ENCODE data around the gene TSACC.

The TSACC gene

DNA sequence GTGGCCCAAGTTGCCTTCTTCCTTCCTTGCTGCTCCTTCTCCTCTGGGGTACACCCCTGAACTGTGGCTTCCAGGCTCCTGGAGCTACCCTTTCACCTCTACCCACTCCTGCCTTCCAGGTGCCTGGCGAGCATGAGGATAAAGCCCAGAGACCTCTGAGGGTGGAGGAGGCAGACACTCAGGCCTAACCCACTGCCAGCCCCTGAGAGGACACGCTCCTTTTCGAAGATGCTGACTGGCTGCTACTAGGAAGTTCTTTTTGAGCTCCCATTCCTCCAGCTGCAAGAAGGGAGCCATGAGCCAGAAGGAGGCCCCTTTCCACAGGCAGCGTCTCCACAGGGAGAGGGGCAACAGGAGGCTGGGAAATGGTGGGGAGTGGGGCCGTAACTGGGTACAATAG lies 46.3 kb downstream of the TSACC start:
- no peak for TF ChIP-seq CTCF (IDR thresholded peaks at IDR 0.05)
- H3K27ac ChIP-seq = no peak overlapping the region
- no peak overlapping the region for H3K4me3 ChIP-seq (ENCODE audit: low read depth in 1 of 2, low read length in 1 of 2)
- H3K27me3 ChIP-seq = peaks cover 68% of the 10 kb centered on the region
- H3K9me3 ChIP-seq = no peaks in the 10 kb centered on the region
- H3K36me3 ChIP-seq = no peaks in the 10 kb centered on the region
- H3K4me1 ChIP-seq (ENCODE audit: control insufficient read depth in 1 of 2, insufficient read depth in 1 of 2, low read depth in 1 of 2, low read length in 1 of 2) = no peaks in the 10 kb centered on the region

DNA sequence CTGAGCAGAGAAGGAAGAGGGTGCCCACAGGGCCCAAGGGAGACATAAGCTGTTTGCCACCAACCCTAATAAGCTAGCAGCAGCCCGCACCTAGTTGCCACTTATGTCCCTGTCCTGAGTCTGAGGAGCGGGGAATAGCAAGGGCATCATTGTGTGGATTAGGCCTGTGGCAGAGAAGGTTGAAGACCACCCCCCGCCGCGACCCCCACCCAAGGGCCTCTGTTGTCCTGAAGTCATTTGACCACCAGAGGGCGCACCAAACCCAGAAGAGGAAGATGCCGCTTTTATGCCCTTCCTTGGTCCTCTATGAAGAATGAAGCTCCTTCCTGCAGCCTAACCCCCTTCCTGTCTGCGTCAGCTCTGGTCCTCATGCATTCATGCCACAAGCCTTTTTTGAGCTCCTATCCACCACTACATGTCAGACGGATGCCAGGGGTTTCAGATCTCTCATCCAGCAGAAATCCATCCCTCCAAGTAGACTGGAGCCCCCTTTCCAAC lies 47.3 kb downstream of the TSACC start:
- Histone ChIP-seq H3K27ac (no peak overlapping the region), H3K4me3 (ENCODE audit: low read depth in 1 of 2, low read length in 1 of 2) (no peak overlapping the region)

GRCh38 chr1:156386134-156386901 lies 48.0 kb downstream of the TSACC start:
- H3K36me3 ChIP-seq = no peaks in the 10 kb centered on the region
- no peaks in the 10 kb centered on the region for H3K9me3 ChIP-seq
- H3K27ac ChIP-seq = no peak overlapping the region
- H3K4me3 ChIP-seq (ENCODE audit: low read depth in 1 of 2, low read length in 1 of 2) = no peak overlapping the region
- peaks cover 82% of the 10 kb centered on the region for H3K27me3 ChIP-seq
- no peaks in the 10 kb centered on the region for H3K4me1 ChIP-seq (ENCODE audit: control insufficient read depth in 1 of 2, insufficient read depth in 1 of 2, low read depth in 1 of 2, low read length in 1 of 2)
- TF ChIP-seq CTCF (IDR thresholded peaks at IDR 0.05) = no peak

More for the DNA sequence above, 47.3 kb downstream of the TSACC start:
- no peaks in the 10 kb centered on the region for H3K36me3 ChIP-seq
- peak; percentile 84 for TF ChIP-seq CTCF (IDR thresholded peaks at IDR 0.05)
- peaks cover 77% of the 10 kb centered on the region for H3K27me3 ChIP-seq
- H3K9me3 ChIP-seq = no peaks in the 10 kb centered on the region
- H3K4me1 ChIP-seq (ENCODE audit: control insufficient read depth in 1 of 2, insufficient read depth in 1 of 2, low read depth in 1 of 2, low read length in 1 of 2) = no peaks in the 10 kb centered on the region

DNA sequence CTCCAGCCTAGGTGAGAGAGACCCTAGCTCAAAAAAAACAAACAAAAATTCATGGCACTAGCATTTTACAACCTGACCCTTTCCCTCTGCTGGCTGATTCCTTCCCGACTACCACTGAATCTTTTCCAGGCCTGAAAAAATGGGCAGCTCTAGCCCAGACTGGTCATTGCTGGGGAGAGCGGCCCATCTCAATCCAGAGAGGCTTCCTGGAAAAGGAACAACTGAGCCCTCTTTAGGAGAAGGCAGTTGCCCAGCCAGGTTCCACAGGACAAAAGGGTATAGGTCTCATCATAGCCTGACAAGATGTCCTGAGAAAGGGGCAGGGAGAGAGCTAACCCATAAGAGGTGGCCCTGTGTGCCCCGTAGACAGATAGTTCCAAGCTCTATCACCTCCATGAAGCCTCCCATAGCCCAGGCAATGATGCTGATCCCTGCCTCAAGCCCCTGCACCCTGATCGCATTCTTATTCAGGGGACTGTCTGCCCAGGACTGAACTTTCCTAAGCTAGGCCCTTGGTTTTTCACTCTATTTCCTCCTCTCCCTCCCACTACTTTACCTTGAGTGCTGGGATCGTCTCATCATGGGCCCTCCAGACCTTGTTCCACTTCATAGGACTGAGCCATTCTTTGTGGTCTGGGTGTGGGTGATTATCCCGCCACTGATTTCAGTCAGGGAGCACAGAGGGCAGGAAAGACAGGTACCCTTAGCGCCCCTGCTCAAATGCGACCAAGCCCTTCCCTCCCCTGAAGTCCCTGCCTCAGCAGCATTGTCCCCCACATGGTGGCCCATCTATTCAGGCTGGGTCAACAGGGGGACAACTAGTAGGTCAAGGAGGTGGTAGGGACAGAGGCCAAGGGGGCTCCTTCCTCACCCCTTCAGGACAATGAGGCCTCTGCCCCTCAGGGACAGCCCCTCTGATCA lies 48.9 kb downstream of the TSACC start:
- H3K4me3 ChIP-seq (ENCODE audit: low read depth in 1 of 2, low read length in 1 of 2) = no peak overlapping the region
- H3K27ac ChIP-seq = no peak overlapping the region
- H3K27me3 ChIP-seq = peaks cover 87% of the 10 kb centered on the region
- TF ChIP-seq CTCF (IDR thresholded peaks at IDR 0.05) = no peak
- no peaks in the 10 kb centered on the region for H3K4me1 ChIP-seq (ENCODE audit: control insufficient read depth in 1 of 2, insufficient read depth in 1 of 2, low read depth in 1 of 2, low read length in 1 of 2)
- H3K9me3 ChIP-seq = no peaks in the 10 kb centered on the region
- H3K36me3 ChIP-seq = no peaks in the 10 kb centered on the region

- Histone ChIP-seq H3K4me3 (ENCODE audit: low read depth in 1 of 2, low read length in 1 of 2) (no peak overlapping the region), H3K27ac (no peak overlapping the region), H3K36me3 (no peaks in the 10 kb centered on the region), H3K27me3 (peaks cover 84% of the 10 kb centered on the region), H3K9me3 (no peaks in the 10 kb centered on the region), H3K4me1 (ENCODE audit: control insufficient read depth in 1 of 2, insufficient read depth in 1 of 2, low read depth in 1 of 2, low read length in 1 of 2) (no peaks in the 10 kb centered on the region)
- no peak for TF ChIP-seq CTCF (IDR thresholded peaks at IDR 0.05)
Observed at GRCh38 chr1:156387870-156388173, 49.5 kb downstream of the TSACC start.
